Left hindlimb (tissue), 1 donor: ENCODE results near the gene CPNE8.

Experiments
- DNase-seq: peaks from one replicate; pipeline ENCODE4 v3.0.0-alpha.2; 2018

The CPNE8 gene

GRCh38 chr12:38720661-38721060, 184.7 kb downstream of the CPNE8 start:
- no peak for DNase-seq

- DNase-seq = no peak
Observed at GRCh38 chr12:38713294-38713693, 192.1 kb downstream of the CPNE8 start.

DNA sequence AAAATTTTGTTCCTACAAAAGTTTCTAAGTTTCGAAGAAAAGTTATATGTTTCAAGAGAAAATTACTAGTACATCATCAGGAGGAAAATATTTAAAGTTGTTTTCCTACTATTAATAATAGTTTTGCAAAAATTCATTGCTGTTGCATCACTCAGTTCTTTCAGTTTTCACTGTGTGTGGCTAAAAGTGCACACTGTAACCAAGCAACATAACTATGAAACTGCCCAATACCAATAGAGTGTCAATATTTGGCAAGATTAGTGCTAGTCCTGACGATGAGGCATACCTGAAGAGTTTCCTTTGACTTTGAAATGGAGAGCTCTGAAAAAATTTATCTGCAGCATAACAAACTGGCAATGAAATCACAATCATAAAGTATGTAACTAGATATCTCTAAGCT, 194.3 kb downstream of the CPNE8 start:
- no peak for DNase-seq

DNA sequence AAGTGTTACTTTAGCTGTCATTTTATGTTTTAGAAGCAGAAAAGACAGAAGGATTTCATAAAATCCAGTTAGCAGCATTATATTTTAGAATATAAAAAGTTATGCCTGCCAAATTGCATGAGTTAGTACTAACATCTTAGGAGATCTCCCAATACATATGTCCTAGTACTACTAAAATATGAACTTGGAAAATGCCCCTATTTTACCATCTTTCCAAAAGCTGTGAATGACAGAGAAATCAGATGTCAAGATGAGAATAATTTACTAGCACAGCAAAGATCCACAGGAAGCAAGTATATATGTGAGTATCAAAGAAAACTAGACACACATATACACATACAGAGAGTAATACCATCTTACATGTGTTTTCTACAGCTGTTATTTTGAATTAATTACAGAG, 196.9 kb downstream of the CPNE8 start:
- no peak for DNase-seq

DNA sequence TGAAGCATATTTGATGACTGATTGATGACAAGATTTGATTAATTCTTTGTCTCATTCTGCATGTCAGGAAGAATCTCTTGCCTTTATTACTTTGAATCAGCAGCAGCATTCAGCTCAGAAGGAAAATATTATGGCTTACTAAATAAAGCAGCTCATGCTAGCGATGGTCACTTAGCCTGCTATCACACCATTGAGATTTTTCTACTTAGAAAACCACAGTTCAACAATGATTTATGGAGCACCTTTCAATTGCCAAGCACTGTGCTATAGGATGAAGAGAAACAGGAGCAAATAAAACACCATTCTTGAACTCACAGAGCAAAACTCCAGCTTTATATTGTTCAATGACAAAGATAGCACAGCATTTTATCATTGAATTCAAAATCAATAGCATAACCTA, 197.7 kb downstream of the CPNE8 start:
- no peak for DNase-seq

DNA sequence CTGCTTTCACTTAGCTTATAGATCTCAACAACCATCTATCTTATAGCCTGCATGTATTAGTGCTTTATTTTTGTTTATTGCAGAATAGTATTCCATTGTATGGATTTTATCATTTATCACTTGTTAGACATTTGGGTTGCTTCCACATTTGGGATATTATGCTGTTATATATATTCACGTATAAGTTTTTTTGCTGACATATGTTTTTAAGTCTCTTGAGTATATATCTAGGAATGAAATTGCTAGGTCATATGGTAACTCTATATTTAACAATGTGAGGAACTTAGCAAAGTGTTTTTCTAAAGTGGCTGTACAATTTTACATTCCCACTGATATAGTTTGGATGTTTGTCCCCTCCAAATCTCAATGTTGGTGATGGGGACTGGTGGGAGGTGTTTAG, 208.1 kb downstream of the CPNE8 start:
- DNase-seq = no peak

GRCh38 chr12:38695057-38695456, 210.3 kb downstream of the CPNE8 start:
- DNase-seq = no peak

- DNase-seq = no peak
Observed at GRCh38 chr12:38691164-38691563, 214.2 kb downstream of the CPNE8 start.

- DNase-seq = no peak
Observed at GRCh38 chr12:38690646-38691045, 214.7 kb downstream of the CPNE8 start.

- DNase-seq = no peak
Observed at GRCh38 chr12:38689704-38690103, 215.7 kb downstream of the CPNE8 start.

DNA sequence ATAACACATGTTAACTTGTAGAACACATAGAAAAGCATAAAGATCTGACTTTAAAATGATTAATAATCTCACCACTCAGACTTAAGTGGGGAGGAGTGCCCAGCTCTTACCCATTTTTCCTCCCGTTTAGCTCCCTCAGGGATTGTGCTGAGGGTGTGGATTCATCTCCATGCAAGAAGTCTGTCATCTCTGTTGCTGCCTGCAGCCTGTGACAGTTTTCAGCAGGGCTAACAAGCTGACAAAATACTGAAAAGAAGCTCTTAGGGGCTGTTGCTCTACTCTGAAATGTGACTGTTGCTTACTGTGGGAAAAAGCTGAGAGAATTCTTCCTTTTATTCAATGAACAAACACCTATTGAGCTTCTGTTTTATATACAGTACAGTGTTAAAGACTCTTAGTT, 216.2 kb downstream of the CPNE8 start:
- no peak for DNase-seq

- no peak for DNase-seq
Observed at GRCh38 chr12:38682521-38682920, 222.9 kb downstream of the CPNE8 start.

DNA sequence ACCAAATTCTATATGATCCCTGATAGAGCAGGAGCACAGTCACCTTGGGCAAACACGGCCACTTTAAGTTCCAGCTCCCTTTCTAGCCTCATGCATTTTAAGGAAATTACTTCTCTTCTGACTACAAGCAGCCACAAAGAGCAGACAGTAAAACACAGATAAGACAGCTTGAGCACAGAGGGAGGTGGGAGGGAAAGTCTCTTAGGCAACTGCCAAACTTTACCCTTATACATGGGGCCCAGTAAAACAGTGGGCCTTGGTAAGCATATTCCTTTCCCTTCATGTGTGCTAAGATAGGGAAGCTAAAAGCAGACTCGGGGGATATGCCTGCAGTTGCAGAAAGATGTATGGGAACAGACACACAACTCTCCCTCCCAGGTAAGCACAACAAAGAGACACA, 235.9 kb downstream of the CPNE8 start:
- no peak for DNase-seq

GRCh38 chr12:38669081-38669480, 236.3 kb downstream of the CPNE8 start:
- no peak for DNase-seq

- no peak for DNase-seq
Observed at GRCh38 chr12:38666425-38666824, 239.0 kb downstream of the CPNE8 start.

- no peak for DNase-seq
Observed at GRCh38 chr12:38664661-38665269, 240.6 kb downstream of the CPNE8 start.

GRCh38 chr12:38662829-38663228, 242.6 kb downstream of the CPNE8 start:
- DNase-seq = no peak

DNA sequence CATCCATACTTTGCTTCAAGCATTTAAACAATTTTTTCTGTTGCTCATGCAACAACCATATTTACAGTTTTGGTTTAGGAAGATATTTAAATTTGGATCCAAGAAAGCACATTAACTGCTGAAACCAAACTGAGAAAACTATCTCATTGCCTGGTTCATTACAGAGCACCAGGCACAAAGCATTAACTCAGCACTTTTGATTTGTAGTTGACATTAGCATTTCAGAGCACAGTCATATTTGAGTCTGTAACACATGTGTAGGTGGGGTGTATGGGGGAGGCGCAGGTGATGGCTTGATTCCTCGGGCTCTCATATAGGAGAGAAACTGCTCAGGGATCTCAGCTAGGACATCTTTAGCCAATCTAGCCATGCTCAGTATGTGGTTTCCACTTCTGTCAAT, 251.7 kb downstream of the CPNE8 start:
- DNase-seq = no peak

GRCh38 chr12:38648813-38649212, 256.6 kb downstream of the CPNE8 start:
- DNase-seq = no peak

DNA sequence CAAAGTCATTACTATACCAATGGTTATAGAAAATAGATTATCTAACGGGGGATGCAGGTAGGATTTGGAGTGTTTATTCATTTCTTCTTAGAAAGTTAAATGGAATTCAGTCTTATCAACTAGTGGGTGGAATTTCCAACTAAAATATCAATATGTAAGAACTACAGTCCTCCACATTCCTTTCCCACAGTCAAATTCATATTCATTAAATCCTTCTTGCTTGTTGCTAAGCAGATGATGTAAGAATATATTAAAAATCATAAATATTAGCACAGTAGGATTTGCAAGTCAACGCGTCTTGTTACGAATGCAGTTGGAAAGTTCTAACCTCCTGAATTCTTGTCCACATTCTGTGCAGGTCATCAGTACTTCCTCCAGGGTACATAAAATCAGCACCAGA, 259.2 kb downstream of the CPNE8 start:
- no peak for DNase-seq

DNA sequence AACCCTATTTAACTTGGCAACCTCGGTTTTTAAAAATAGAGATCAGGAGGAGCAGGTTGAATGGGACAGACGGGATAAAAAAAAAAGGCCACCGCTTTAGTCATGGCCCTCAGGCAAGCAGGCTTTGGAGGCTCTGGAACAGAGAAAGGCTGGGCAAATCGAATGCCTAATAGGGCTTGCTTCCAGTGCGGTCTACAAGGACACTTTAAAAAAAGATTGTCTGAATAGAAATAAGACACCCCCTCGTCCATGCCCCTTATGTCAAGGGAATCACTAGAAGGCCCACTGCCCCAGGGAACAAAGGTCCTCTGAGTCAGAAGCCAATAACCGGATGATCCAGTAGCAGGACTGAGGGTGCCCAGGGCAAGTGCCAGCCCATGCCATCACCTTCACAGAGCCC, 265.8 kb downstream of the CPNE8 start:
- DNase-seq = no peak

- no peak for DNase-seq
Observed at GRCh38 chr12:38638401-38638800, 267.0 kb downstream of the CPNE8 start.

DNA sequence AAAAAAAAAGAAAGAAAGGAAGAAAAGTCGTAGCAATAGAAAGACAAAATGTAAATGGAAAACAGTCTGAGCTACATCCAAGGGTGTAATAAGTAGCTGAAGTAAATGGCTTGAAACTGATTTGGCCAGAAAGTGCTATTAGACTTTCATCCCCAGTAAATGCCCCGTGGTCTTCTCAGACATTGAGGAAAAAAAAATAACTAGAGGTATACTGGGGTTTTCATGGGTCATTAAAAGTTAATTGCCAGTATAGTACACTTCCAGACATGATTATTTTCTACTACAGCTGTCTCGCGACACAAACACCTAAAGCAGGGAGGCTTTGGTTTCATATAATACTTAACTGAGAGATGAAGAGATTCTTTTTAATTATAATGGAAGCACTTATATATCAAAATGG, 271.9 kb downstream of the CPNE8 start:
- DNase-seq = no peak

DNA sequence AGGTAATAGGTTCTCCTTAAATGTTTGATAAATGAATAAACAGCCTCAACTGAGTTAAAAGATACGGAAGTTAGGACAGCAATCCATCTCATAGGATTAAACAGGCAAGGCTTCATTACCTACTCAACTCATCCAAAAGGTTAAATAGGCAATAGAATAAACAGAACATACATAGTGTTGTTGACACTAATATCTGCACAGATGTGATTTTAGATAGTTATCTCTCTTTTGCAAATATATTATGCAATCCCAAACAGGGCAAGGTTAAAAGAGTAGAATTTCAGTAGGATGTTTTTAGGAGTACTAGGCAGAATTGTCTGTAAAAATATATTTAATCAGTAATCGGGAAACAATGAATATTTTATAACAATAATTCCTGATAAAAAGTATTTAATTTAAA, 276.3 kb downstream of the CPNE8 start:
- no peak for DNase-seq

GRCh38 chr12:38628288-38628687, 277.1 kb downstream of the CPNE8 start:
- DNase-seq = no peak

- no peak for DNase-seq
Observed at GRCh38 chr12:38625306-38625705, 280.1 kb downstream of the CPNE8 start.
